B cell (primary cell): ENCODE measurements around the gene SDR42E1. TPM values are rescaled to one million over a fixed set of nuclear protein-coding genes. Genes with fewer than 3 reads are reported as not detected.
A peak's percentile ranks its signal among the peaks of the same experiment; 100 is the strongest.

ENCODE experiments used
- ATAC-seq: fragments of 200-7000 bp; cut with Tn5 transposase; one replicate; pipeline ENCODE4 v1.10.0; 2021; ENCODE audit warnings: low read depth, mild to moderate bottlenecking, moderate number of reproducible peaks, moderate library complexity
- CTCF ChIA-PET: fragments of 350-600 bp; sonication (Branson Sonifier 250); formaldehyde crosslinking; loops from one replicate; lab custom pipeline; 2021; ENCODE audit warnings: antibody characterized with exemption, inconsistent platforms; lab: Charles Lee
- POLR2A ChIA-PET: fragments of 350-600 bp; sonication (Branson Sonifier 250); formaldehyde crosslinking; loops from one replicate; lab custom pipeline; 2021; ENCODE audit warnings: antibody characterized with exemption; lab: Charles Lee
- DNase-seq: peaks from one replicate; pipeline ENCODE4 v3.0.0; 2013
- H2AFZ ChIP-seq: 2 replicates; pipeline ENCODE4 v1.6.1; 2012; ENCODE audit warnings: mild to moderate bottlenecking, low read depth, low read length; ENCODE audit not compliant: insufficient read depth, poor library complexity, severe bottlenecking
- H3K27ac ChIP-seq, 2 donors: 1 replicate in 1 of 2; 2 replicates in 1 of 2; pipeline ENCODE4 v1.5.1; 2012 to 2013; ENCODE audit warnings: low read length in 2 of 2, mild to moderate bottlenecking in 2 of 2, moderate library complexity in 1 of 2
- H3K27me3 ChIP-seq, 4 experiments: fragments of 200-600 bp in 1 of 4; sonication (generic) in 1 of 4; replicated peaks in 1 of 4; 1 replicate in 2 of 4; 2 replicates in 2 of 4; pipeline versions ENCODE4 v1.6.1 to v1.7.0; 2013 to 2016; ENCODE audit warnings: low read length in 3 of 4, mild to moderate bottlenecking in 2 of 4, mixed read lengths in 1 of 4, moderate library complexity in 1 of 4; ENCODE audit not compliant: insufficient read depth in 4 of 4, control insufficient read depth in 3 of 4; ENCODE audit errors: control extremely low read depth in 1 of 4
- H3K36me3 ChIP-seq, 2 experiments: replicated peaks in 1 of 2; 1 replicate in 1 of 2; 2 replicates in 1 of 2; pipeline versions ENCODE4 v1.6.1 to v1.7.1; 2013; ENCODE audit warnings: low read length in 1 of 2; ENCODE audit not compliant: insufficient read depth in 2 of 2, control insufficient read depth in 1 of 2; ENCODE audit errors: control extremely low read depth in 1 of 2, extremely low read depth in 1 of 2
- H3K4me1 ChIP-seq, 2 donors: fragments of 200-600 bp in 1 of 2; sonication (generic) in 1 of 2; 1 replicate in 1 of 2; 2 replicates in 1 of 2; pipeline versions ENCODE4 v1.5.1 to v1.6.1; 2013 to 2017; ENCODE audit warnings: low read length in 2 of 2; ENCODE audit not compliant: control insufficient read depth in 2 of 2, insufficient read depth in 2 of 2
- H3K4me2 ChIP-seq: replicated peaks from 2 replicates; pipeline ENCODE3; 2012; ENCODE audit warnings: mild to moderate bottlenecking, low read depth, low read length; ENCODE audit not compliant: poor library complexity, severe bottlenecking
- H3K4me3 ChIP-seq, 5 experiments: fragments of 200-600 bp in 1 of 5; sonication (generic) in 1 of 5; 1 replicate in 3 of 5; 2 replicates in 2 of 5; pipeline versions ENCODE4 v1.5.1 to v1.7.0; 2011 to 2016; ENCODE audit warnings: low read length in 4 of 5, mild to moderate bottlenecking in 4 of 5, low read depth in 2 of 5, control low read depth in 1 of 5, moderate library complexity in 1 of 5; ENCODE audit not compliant: insufficient read depth in 1 of 5; ENCODE audit errors: control extremely low read depth in 1 of 5, extremely low read depth in 1 of 5
- H3K79me2 ChIP-seq: fragments of 200-600 bp; sonication (generic); one replicate; pipeline ENCODE4 v1.6.0; 2016; ENCODE audit warnings: low read length; ENCODE audit not compliant: control insufficient read depth, insufficient read depth
- H3K9ac ChIP-seq: fragments of 200-600 bp; sonication (generic); 2 replicates; pipeline ENCODE4 v1.6.1; 2017; ENCODE audit warnings: mild to moderate bottlenecking, low read length, moderate library complexity
- H3K9me3 ChIP-seq, 3 donors: one replicate each; pipeline versions ENCODE4 v1.6.1 to v1.7.1; 2013; ENCODE audit warnings: low read length in 2 of 3; ENCODE audit not compliant: control insufficient read depth in 2 of 3, insufficient read depth in 1 of 3; ENCODE audit errors: control extremely low read depth in 1 of 3
- H4K20me1 ChIP-seq: 2 replicates; pipeline ENCODE4 v1.6.0; 2012; ENCODE audit warnings: mild to moderate bottlenecking, low read length; ENCODE audit not compliant: insufficient read depth, control insufficient read depth, poor library complexity, severe bottlenecking
- H3K27ac Mint-ChIP-seq: one replicate; pipeline ENCODE4 v1.8.0; 2021; ENCODE audit warnings: mixed read lengths
- H3K27me3 Mint-ChIP-seq: one replicate; pipeline ENCODE4 v1.8.0; 2021; ENCODE audit warnings: mixed read lengths
- H3K4me1 Mint-ChIP-seq: one replicate; pipeline ENCODE4 v1.8.0; 2021; ENCODE audit warnings: mixed read lengths
- H3K4me3 Mint-ChIP-seq: one replicate; pipeline ENCODE4 v1.8.0; 2021; ENCODE audit warnings: mixed read lengths
- H3K9me3 Mint-ChIP-seq: one replicate; pipeline ENCODE4 v1.8.0; 2022; ENCODE audit warnings: mixed read lengths; ENCODE audit not compliant: insufficient read depth
- CTCF ChIP-seq: fragments of 200-600 bp; IDR thresholded peaks from one replicate; pipeline ENCODE4 v1.8.0; 2022; ENCODE audit warnings: antibody characterized with exemption, mild to moderate bottlenecking
- EZH2 ChIP-seq: IDR thresholded peaks from 2 replicates; pipeline ENCODE4 v1.6.1; 2012; ENCODE audit warnings: borderline replicate concordance, low read depth, mild to moderate bottlenecking, moderate library complexity, low read length; ENCODE audit not compliant: insufficient read depth, poor library complexity, severe bottlenecking
- WGBS: methylation state at CpG from one replicate; pipeline ENCODE4 v1.1.5; 2013; ENCODE audit warnings: missing lambda C conversion rate; ENCODE audit not compliant: insufficient coverage; 5-methylcytosine and 5-hydroxymethylcytosine counted together
- intact Hi-C: fragments of 100-400 bp; cut with micrococcal nuclease; formaldehyde crosslinking; loops from one replicate; pipeline ENCODE4 v1.10.0; 2022
- polyA plus RNA-seq: library from polyadenylated mRNA; depleted of rRNA; stranded (reverse); fragments of >200 nt; gene quantifications from 2 replicates; pipeline ENCODE4 v1.2.3, GENCODE V29; 2012
- total RNA-seq, 2 donors: library from RNA; stranded (reverse); fragments of 120-200 nt in 1 of 2; gene quantifications; 1 replicate in 1 of 2; 2 replicates in 1 of 2; pipeline versions ENCODE4 v1.2.3 to v1.2.4, GENCODE V29; 2013 to 2022

SDR42E1 gene
- total and polyA plus RNA-seq, 2 donors (not counting 1 experiment from before 2014, with no cell fraction given) = 2.1 to 6.9 TPM

DNA sequence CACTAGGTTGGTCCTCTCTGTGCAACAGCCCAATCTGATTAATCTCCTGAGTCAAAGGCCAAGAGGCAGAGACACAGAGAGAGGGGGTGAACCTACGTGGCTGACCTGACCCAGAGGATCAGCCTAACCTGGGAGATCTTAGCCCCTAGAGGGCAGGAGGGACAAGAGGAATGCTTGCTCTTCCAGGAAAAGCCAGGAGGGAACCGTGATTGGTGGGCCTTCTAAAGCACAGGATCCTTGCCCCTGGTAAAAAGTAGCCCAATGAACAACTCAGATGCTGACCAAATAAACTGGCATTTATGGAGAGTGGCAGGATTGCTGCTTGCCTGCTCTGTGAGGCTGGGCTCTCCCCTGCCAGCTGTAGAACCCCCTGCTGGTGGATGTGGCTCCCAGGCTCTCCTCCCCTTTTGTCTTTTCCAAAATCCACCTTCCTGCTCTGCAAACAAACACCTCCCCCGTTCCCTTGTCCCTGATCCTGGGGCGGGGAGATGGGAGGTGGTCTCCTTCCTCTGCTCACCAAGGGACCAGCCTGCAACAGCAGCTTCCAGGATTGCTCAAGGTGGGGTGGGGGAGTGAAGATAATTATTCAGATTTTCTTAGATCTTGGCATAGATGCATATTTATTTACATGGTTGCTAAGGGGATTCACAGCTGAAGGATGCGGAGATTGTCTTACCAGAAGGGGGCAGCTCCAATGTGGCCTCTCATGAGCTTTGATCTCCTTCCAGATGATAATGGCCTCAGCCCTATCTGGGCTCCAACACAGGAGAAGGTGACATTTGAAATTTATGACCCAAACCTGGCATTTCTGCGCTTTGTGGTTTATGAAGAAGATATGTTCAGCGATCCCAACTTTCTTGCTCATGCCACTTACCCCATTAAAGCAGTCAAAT lies 71.9 kb downstream of the SDR42E1 start:
- no peak overlapping the region for H3K27ac Mint-ChIP-seq
- H3K9ac ChIP-seq = no peak overlapping the region
- H3K27me3 Mint-ChIP-seq = no peaks in the 10 kb centered on the region
- no peak overlapping the region for H2AFZ ChIP-seq
- H3K4me1 ChIP-seq = no peaks in the 10 kb centered on the region
- H3K4me3 Mint-ChIP-seq = no peak overlapping the region
- peaks cover 61% of the 10 kb centered on the region for H4K20me1 ChIP-seq
- no peaks in the 10 kb centered on the region for H3K9me3 Mint-ChIP-seq
- H3K4me1 Mint-ChIP-seq = no peaks in the 10 kb centered on the region
- no peaks in the 10 kb centered on the region for H3K27me3 ChIP-seq
- H3K4me3 ChIP-seq = no peak overlapping the region
- CTCF ChIA-PET = interaction anchor here (1.3 to 1.7 kb wide), 2 partner anchors 13 to 291 kb away, joined by 3 to 4 read pairs; no protein-coding TSS in a partner anchor
- intact Hi-C loops = no loop called here
- peaks cover 5% of the 10 kb centered on the region for H3K79me2 ChIP-seq
- no peak overlapping the region for H3K4me2 ChIP-seq
- ATAC-seq = no peak
- TF ChIP-seq EZH2 (no peak), CTCF (no peak)
- no peak for DNase-seq
- peaks cover 4 to 99% of the 10 kb centered on the region in 2 experiments for H3K36me3 ChIP-seq
- no peaks in the 10 kb centered on the region for H3K9me3 ChIP-seq
- H3K27ac ChIP-seq = peak overlapping the region in 1 of 2 donors; percentile 16
- POLR2A ChIA-PET = no interaction called here
- WGBS = 88% methylated on average over 2 of the region's 7 CpGs

Other genes with a start within 250 kb of the SDR42E1 start
- gene PLCG2, start 232.2 kb downstream of the SDR42E1 start, total RNA-seq = 812 and 852 TPM in 2 replicates
- gene PLCG2, start 232.2 kb downstream of the SDR42E1 start, polyA plus RNA-seq = 194 and 227 TPM in 2 replicates
- gene HSD17B2, start 23.8 kb upstream of the SDR42E1 start, total RNA-seq = not detected in 2 replicates
- gene HSD17B2, start 23.8 kb upstream of the SDR42E1 start, polyA plus RNA-seq = not detected in 2 replicates
- gene MPHOSPH6, start 158.8 kb upstream of the SDR42E1 start, total RNA-seq = 20.4 and 26.7 TPM in 2 replicates
- 4.6 and 14.6 TPM in 2 replicates for gene MPHOSPH6, start 158.8 kb upstream of the SDR42E1 start, polyA plus RNA-seq